PC-9 (cell line): Measurements from ENCODE around the gene CYSRT1. TPM values are rescaled to one million over a fixed set of nuclear protein-coding genes. Genes with fewer than 3 reads are reported as not detected.

Source experiments
- BruUV-seq: library from RNA; stranded (reverse); fragments of 400-500 nt; replicated peaks from 2 replicates; lab custom pipeline; 2021; lab: Mats Ljungman, UMichigan
- CTCF ChIA-PET: fragments of 300-600 bp; sonication (Branson Sonifier 250); formaldehyde crosslinking; loops from one replicate; lab custom pipeline; 2022; ENCODE audit warnings: antibody characterized with exemption; lab: Charles Lee
- POLR2A ChIA-PET: fragments of 300-600 bp; sonication (Branson Sonifier 250); formaldehyde crosslinking; loops from one replicate; lab custom pipeline; 2022; ENCODE audit warnings: antibody characterized with exemption; ENCODE audit not compliant: unreplicated experiment; lab: Charles Lee
- DNase-seq, 2 experiments: peaks; one replicate each; pipeline versions ENCODE4 v3.0.0 to v3.0.0-alpha.2; 2015 to 2022; ENCODE audit warnings: mixed read lengths in 1 of 2
- H2AFZ ChIP-seq: fragments of 200-600 bp; sonication (generic); 2 replicates; pipeline ENCODE4 v1.8.1; 2017; ENCODE audit warnings: antibody characterized with exemption
- H3F3A ChIP-seq: fragments of 200-600 bp; sonication (generic); 2 replicates; pipeline ENCODE4 v1.8.1; 2017; ENCODE audit warnings: antibody characterized with exemption, mild to moderate bottlenecking, low read depth; ENCODE audit not compliant: insufficient read depth
- H3K27ac ChIP-seq: fragments of 200-600 bp; sonication (generic); 2 replicates; pipeline ENCODE4 v1.6.1; 2016; ENCODE audit warnings: mixed run types
- H3K27me3 ChIP-seq: fragments of 200-600 bp; sonication (generic); 2 replicates; pipeline ENCODE4 v1.6.1; 2016; ENCODE audit warnings: low read depth, mixed run types; ENCODE audit not compliant: insufficient read depth
- H3K36me3 ChIP-seq: fragments of 200-600 bp; sonication (generic); 2 replicates; pipeline ENCODE4 v1.6.1; 2016; ENCODE audit warnings: low read depth, mixed run types
- H3K4me1 ChIP-seq: fragments of 200-600 bp; sonication (generic); replicated peaks from 2 replicates; pipeline ENCODE4 v1.6.1; 2016; ENCODE audit warnings: mixed run types; ENCODE audit not compliant: insufficient read depth
- H3K4me2 ChIP-seq: fragments of 200-600 bp; sonication (generic); 2 replicates; pipeline ENCODE4 v1.6.1; 2017; ENCODE audit warnings: mixed run types
- H3K4me3 ChIP-seq: fragments of 200-600 bp; sonication (generic); 2 replicates; pipeline ENCODE4 v1.6.1; 2016; ENCODE audit warnings: mixed run types
- H3K79me2 ChIP-seq: fragments of 200-600 bp; sonication (generic); 2 replicates; pipeline ENCODE4 v1.6.1; 2017; ENCODE audit warnings: low read depth, mixed run types
- H3K9me2 ChIP-seq: fragments of 200-600 bp; sonication (generic); 2 replicates; pipeline ENCODE4 v1.8.1; 2017; ENCODE audit warnings: mild to moderate bottlenecking; ENCODE audit not compliant: insufficient read depth
- H3K9me3 ChIP-seq: fragments of 200-600 bp; sonication (generic); 2 replicates; pipeline ENCODE4 v1.8.1; 2016; ENCODE audit warnings: low read depth; ENCODE audit not compliant: insufficient read depth
- H4K20me1 ChIP-seq: fragments of 200-600 bp; sonication (generic); 2 replicates; pipeline ENCODE4 v1.8.1; 2017; ENCODE audit not compliant: insufficient read depth
- EZH2 ChIP-seq: fragments of 200-600 bp; sonication (generic); IDR thresholded peaks from 2 replicates; pipeline ENCODE4 v1.8.0; 2017; ENCODE audit warnings: antibody characterized with exemption, low read depth
- intact Hi-C: fragments of 100-400 bp; cut with micrococcal nuclease; formaldehyde crosslinking; loops from one replicate; pipeline ENCODE4 v1.10.0; 2022; ENCODE audit not compliant: unreplicated experiment
- total RNA-seq: library from RNA; stranded (reverse); gene quantifications from 2 replicates; pipeline ENCODE4 v1.2.3, GENCODE V29; 2021
- TF ChIP-seq, protein P1 (sequence below): fragments of 200-600 bp; sonication (generic); conservative IDR thresholded peaks from 2 replicates; pipeline ENCODE4 v1.6.1; 2017; ENCODE audit warnings: mixed run types, antibody characterized with exemption, mild to moderate bottlenecking, moderate library complexity

CYSRT1 gene
- total RNA-seq, 1 experiment from 2014 or later = 15.2 TPM

DNA sequence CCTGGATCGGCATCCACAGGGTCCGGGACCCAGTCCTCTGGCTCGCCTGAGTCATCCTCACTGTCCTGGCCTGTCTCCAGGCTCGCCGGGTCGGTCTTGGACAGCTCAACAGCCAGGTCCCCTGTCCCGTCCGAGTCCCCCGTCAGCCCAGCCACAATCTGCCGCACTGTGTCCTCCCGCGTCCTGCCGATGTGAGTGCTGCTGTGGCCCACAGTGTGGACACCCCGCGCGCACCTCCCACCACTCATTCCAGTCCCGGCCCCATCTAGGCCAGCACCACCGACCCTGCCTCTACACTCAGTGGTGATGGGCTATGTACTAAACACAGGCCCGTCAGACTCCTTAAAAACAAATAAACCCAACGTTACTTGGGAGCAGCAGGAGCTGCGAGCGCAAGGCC is 43.3 kb upstream of the CYSRT1 start:
- CTCF ChIA-PET = no interaction called here
- no TSS peak for BruUV-seq

DNA sequence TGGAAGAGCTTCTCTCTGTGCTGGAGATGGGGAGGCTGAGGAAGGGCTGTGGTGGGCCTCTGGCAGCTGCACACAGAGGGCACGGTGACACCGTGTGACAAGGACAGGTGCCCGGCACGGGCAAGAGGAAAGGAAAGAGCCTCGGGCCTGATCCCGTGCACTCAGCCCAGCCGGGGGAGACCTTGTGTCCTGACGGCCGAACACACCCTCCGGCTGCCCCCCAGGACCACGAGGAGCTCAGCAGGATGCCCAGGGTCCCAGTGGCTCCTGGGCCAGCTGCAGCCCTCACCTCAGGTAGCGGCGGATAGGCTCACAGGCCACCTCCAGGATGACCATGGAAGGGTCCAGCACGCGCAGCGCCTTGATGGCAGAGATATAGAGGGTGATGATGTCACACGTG is 42.1 kb upstream of the CYSRT1 start:
- TF ChIP-seq, protein P1, sequence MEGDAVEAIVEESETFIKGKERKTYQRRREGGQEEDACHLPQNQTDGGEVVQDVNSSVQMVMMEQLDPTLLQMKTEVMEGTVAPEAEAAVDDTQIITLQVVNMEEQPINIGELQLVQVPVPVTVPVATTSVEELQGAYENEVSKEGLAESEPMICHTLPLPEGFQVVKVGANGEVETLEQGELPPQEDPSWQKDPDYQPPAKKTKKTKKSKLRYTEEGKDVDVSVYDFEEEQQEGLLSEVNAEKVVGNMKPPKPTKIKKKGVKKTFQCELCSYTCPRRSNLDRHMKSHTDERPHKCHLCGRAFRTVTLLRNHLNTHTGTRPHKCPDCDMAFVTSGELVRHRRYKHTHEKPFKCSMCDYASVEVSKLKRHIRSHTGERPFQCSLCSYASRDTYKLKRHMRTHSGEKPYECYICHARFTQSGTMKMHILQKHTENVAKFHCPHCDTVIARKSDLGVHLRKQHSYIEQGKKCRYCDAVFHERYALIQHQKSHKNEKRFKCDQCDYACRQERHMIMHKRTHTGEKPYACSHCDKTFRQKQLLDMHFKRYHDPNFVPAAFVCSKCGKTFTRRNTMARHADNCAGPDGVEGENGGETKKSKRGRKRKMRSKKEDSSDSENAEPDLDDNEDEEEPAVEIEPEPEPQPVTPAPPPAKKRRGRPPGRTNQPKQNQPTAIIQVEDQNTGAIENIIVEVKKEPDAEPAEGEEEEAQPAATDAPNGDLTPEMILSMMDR = no peak
- no peak for TF ChIP-seq EZH2
- no peak overlapping the region for H3K4me2 ChIP-seq
- H3K4me1 ChIP-seq = peaks cover 14% of the 10 kb centered on the region
- POLR2A ChIA-PET = no interaction called here
- no TSS peak for BruUV-seq
- peaks cover 1% of the 10 kb centered on the region; the same call in 1 of the 2 replicates for H3F3A ChIP-seq
- no peak for DNase-seq
- no peaks in the 10 kb centered on the region for H3K36me3 ChIP-seq
- no peak overlapping the region for H2AFZ ChIP-seq
- H4K20me1 ChIP-seq = no peaks in the 10 kb centered on the region
- no peak overlapping the region for H3K4me3 ChIP-seq
- no peaks in the 10 kb centered on the region for H3K9me2 ChIP-seq
- peaks cover 17% of the 10 kb centered on the region for H3K79me2 ChIP-seq
- no peak overlapping the region for H3K27ac ChIP-seq
- intact Hi-C loops = no loop called here
- CTCF ChIA-PET = no interaction called here
- no peaks in the 10 kb centered on the region for H3K27me3 ChIP-seq
- H3K9me3 ChIP-seq = no peaks in the 10 kb centered on the region

More for the DNA sequence above, 43.3 kb upstream of the CYSRT1 start:
- H2AFZ ChIP-seq = no peak overlapping the region
- peaks cover 4% of the 10 kb centered on the region; the same call in 1 of the 2 replicates for H3K4me1 ChIP-seq
- H3K9me2 ChIP-seq = no peaks in the 10 kb centered on the region
- H3K4me2 ChIP-seq = no peak overlapping the region
- no peak overlapping the region for H3K4me3 ChIP-seq
- H3F3A ChIP-seq = peaks cover 11% of the 10 kb centered on the region; the same call in 1 of the 2 replicates
- TF ChIP-seq, protein P1 = no peak
- TF ChIP-seq EZH2 = no peak
- POLR2A ChIA-PET = no interaction called here
- no peaks in the 10 kb centered on the region for H3K27me3 ChIP-seq
- intact Hi-C loops = no loop called here
- H3K36me3 ChIP-seq = no peaks in the 10 kb centered on the region
- H4K20me1 ChIP-seq = no peaks in the 10 kb centered on the region
- H3K27ac ChIP-seq = no peak overlapping the region
- peaks cover 5% of the 10 kb centered on the region; the same call in 1 of the 2 replicates for H3K79me2 ChIP-seq
- no peak for DNase-seq
- no peaks in the 10 kb centered on the region for H3K9me3 ChIP-seq

DNA sequence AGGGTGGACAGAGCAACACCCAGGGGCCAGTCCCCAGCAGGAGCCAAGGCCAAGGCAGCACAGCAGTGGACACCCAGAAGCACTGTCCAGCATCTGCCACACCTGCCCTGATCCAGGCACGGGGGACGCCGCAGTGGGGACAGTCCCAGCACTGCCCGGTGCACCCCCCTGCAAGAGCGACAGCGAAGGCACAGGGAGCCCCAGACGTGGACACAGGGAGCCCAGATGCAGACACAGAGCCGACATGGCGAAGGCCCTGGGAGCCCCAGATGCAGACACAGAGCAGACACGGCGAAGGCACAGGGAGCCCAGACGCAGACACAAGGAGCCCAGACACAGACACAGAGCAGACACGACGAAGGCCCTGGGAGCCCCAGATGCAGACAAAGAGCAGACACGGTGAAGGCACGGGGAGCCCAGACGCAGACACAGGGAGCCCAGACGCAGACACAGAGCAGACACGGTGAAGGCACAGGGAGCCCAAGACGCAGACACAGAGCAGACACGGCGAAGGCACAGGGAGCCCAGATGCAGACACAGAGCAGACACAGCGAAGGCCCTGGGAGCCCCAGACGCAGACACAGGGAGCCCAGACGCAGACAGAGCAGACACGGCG is 40.9 kb upstream of the CYSRT1 start:
- POLR2A ChIA-PET = no interaction called here
- TF ChIP-seq, protein P1 = no peak
- TF ChIP-seq EZH2 = no peak

More for the DNA sequence above, 40.9 kb upstream of the CYSRT1 start:
- peaks cover 6% of the 10 kb centered on the region; the same call in 1 of the 2 replicates for H3F3A ChIP-seq
- no peaks in the 10 kb centered on the region for H4K20me1 ChIP-seq
- no peaks in the 10 kb centered on the region for H3K27me3 ChIP-seq
- no TSS peak for BruUV-seq
- no peak overlapping the region for H3K4me2 ChIP-seq
- H3K4me1 ChIP-seq = peaks cover 14% of the 10 kb centered on the region
- H3K4me3 ChIP-seq = no peak overlapping the region
- H3K9me2 ChIP-seq = no peaks in the 10 kb centered on the region
- CTCF ChIA-PET = no interaction called here
- H2AFZ ChIP-seq = no peak overlapping the region
- H3K27ac ChIP-seq = no peak overlapping the region
- DNase-seq = no peak
- H3K79me2 ChIP-seq = peaks cover 22% of the 10 kb centered on the region
- intact Hi-C loops = no loop called here
- no peaks in the 10 kb centered on the region for H3K36me3 ChIP-seq
- H3K9me3 ChIP-seq = no peaks in the 10 kb centered on the region
